HepG2 (cell line): ENCODE measurements around the gene CEBPB. TPM values are rescaled to one million over a fixed set of nuclear protein-coding genes. Genes with fewer than 3 reads are reported as not detected.
A peak's percentile ranks its signal among the peaks of the same experiment; 100 is the strongest.

Experiments
- DNMT3B ChIP-seq: conservative IDR thresholded peaks from 2 replicates; pipeline ENCODE4 v1.6.1; 2016; ENCODE audit warnings: missing biosample characterization, control low read depth
- REPIN1 ChIP-seq: sonication (generic); formaldehyde crosslinking; IDR thresholded peaks from 2 replicates; pipeline ENCODE4 v1.8.0; 2022; ENCODE audit warnings: missing genetic modification reagents, low read depth, mild to moderate bottlenecking, borderline replicate concordance
- RXRB ChIP-seq: IDR thresholded peaks from 2 replicates; pipeline ENCODE4 v1.6.1; 2016; ENCODE audit warnings: borderline replicate concordance, missing genetic modification reagents, missing compliant biosample characterization
- SNRNP70 ChIP-seq: fragments of 200-400 bp; formaldehyde crosslinking; IDR thresholded peaks from 2 replicates; pipeline ENCODE4 v1.6.1; 2017; ENCODE audit warnings: mild to moderate bottlenecking, low read depth, low read length, moderate library complexity
- SOX5 ChIP-seq: IDR thresholded peaks from 2 replicates; pipeline ENCODE4 v1.6.1; 2016; ENCODE audit warnings: borderline replicate concordance
- ZNF331 ChIP-seq: sonication (generic); formaldehyde crosslinking; IDR thresholded peaks from 2 replicates; pipeline ENCODE4 v1.4.0; 2020; ENCODE audit warnings: missing genetic modification reagents
- ZNF709 ChIP-seq: sonication (generic); formaldehyde crosslinking; IDR thresholded peaks from 2 replicates; pipeline ENCODE4 v1.5.0; 2020; ENCODE audit warnings: mild to moderate bottlenecking, missing genetic modification reagents
- ZNF713 ChIP-seq: sonication (generic); formaldehyde crosslinking; IDR thresholded peaks from 2 replicates; pipeline ENCODE4 v1.4.0; 2020; ENCODE audit warnings: mild to moderate bottlenecking, missing genetic modification reagents
- polyA plus RNA-seq, 8 experiments: library from polyadenylated mRNA; depleted of rRNA in 3 of 8; stranded (reverse) in 7 of 8; unstranded in 1 of 8; fragments of >200 nt; fragmentation: Illumina TruSeq in 4 of 8; extraction: Trizol in 4 of 8; gene quantifications; 2 replicates each; pipeline versions ENCODE4 v1.2.1 to v1.2.3, GENCODE V29; 2011 to 2016; ENCODE audit warnings: low read depth in 4 of 8, missing spikeins in 1 of 8, mixed read lengths in 1 of 8; ENCODE audit not compliant: insufficient read depth in 1 of 8
- total RNA-seq, 5 experiments: library from RNA; depleted of rRNA; stranded (reverse); fragments of >200 nt; fragmentation: Illumina TruSeq; extraction: Trizol; gene quantifications; 2 replicates each; pipeline ENCODE4 v1.2.3, GENCODE V29; 2016; ENCODE audit warnings: low read depth in 1 of 5
- TF ChIP-seq, protein P1 (sequence below), 2 experiments: sonication (generic) in 1 of 2; formaldehyde crosslinking in 1 of 2; IDR thresholded peaks; 2 replicates each; pipeline versions ENCODE4 v1.4.0 to v1.6.1; 2016 to 2020; ENCODE audit warnings: borderline replicate concordance in 1 of 2, low read depth in 1 of 2, mild to moderate bottlenecking in 1 of 2, missing genetic modification reagents in 1 of 2
- TF ChIP-seq, protein P2 (sequence below): sonication (generic); formaldehyde crosslinking; conservative IDR thresholded peaks from 2 replicates; pipeline ENCODE4 v1.4.0; 2020; ENCODE audit warnings: missing genetic modification reagents
- TF ChIP-seq, protein P3 (sequence below): sonication (generic); IDR thresholded peaks from 2 replicates; pipeline ENCODE4 v1.6.1; 2016; ENCODE audit warnings: low read depth, borderline replicate concordance

Gene CEBPB
- total and polyA plus RNA-seq, 2 of the 13 experiments (the other 11 are each of a cell fraction or from before 2014, with no cell fraction given) = 18.5 to 28.2 TPM

DNA sequence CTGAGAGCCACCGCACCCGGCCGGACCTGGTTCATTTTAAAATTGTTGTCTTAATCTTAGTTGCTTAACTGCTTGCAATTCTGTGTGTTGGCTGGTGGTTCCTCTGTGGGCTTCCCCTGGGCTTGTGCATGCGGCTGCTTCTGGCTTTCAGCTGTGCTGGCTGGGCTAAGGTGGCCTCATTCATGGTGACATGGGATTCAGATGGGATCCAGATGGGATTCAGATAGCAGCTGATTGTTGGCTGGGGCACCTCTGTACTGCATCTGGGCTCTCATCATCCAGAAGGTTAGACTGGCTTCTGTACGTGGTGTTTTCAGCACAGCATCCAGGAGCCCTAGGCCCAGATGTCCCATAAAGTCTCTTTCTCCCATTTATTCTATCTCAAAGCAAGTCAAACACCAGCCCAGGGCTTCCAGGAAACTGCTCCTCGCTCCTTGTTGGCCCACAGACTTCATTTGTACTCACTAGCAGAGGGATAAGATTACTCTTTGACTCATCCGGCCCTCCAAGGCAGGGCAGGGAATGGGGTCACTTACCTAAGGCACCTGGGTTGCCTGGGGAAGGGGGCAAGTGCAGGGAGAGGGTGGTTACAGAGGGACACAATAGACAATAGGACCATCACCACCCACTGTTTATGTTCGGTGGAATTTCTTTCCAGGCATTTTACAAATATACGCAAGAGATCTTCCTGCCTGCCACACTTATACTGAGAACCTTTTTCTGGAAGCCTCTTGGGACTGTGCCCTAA, 26.9 kb upstream of the CEBPB start (continued):
- TF ChIP-seq, protein P1, sequence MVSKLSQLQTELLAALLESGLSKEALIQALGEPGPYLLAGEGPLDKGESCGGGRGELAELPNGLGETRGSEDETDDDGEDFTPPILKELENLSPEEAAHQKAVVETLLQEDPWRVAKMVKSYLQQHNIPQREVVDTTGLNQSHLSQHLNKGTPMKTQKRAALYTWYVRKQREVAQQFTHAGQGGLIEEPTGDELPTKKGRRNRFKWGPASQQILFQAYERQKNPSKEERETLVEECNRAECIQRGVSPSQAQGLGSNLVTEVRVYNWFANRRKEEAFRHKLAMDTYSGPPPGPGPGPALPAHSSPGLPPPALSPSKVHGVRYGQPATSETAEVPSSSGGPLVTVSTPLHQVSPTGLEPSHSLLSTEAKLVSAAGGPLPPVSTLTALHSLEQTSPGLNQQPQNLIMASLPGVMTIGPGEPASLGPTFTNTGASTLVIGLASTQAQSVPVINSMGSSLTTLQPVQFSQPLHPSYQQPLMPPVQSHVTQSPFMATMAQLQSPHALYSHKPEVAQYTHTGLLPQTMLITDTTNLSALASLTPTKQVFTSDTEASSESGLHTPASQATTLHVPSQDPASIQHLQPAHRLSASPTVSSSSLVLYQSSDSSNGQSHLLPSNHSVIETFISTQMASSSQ (IDR thresholded peaks at IDR 0.05; ENCODE audit: low read depth) = no peak
- TF ChIP-seq, protein P1 (CRISPR knock-in tag; IDR thresholded peaks at IDR 0.05; ENCODE audit: borderline replicate concordance) = no peak
- TF ChIP-seq, protein P2, sequence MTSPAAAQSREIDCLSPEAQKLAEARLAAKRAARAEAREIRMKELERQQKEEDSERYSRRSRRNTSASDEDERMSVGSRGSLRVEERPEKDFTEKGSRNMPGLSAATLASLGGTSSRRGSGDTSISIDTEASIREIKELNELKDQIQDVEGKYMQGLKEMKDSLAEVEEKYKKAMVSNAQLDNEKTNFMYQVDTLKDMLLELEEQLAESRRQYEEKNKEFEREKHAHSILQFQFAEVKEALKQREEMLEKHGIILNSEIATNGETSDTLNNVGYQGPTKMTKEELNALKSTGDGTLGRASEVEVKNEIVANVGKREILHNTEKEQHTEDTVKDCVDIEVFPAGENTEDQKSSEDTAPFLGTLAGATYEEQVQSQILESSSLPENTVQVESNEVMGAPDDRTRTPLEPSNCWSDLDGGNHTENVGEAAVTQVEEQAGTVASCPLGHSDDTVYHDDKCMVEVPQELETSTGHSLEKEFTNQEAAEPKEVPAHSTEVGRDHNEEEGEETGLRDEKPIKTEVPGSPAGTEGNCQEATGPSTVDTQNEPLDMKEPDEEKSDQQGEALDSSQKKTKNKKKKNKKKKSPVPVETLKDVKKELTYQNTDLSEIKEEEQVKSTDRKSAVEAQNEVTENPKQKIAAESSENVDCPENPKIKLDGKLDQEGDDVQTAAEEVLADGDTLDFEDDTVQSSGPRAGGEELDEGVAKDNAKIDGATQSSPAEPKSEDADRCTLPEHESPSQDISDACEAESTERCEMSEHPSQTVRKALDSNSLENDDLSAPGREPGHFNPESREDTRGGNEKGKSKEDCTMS (CRISPR knock-in tag) = no peak
- TF ChIP-seq ZNF713 (CRISPR knock-in tag) (no peak), DNMT3B (CRISPR knock-in tag) (0 out of 2 replicates have a peak, but pooled peaks have one; percentile 41), ZNF709 (no peak), ZNF331 (CRISPR knock-in tag) (no peak), REPIN1 (no peak), SOX5 (CRISPR knock-in tag) (peak; percentile 83; the same call in 1 of the 2 replicates), RXRB (CRISPR knock-in tag) (no peak), SNRNP70 (no peak)
- TF ChIP-seq, protein P3, sequence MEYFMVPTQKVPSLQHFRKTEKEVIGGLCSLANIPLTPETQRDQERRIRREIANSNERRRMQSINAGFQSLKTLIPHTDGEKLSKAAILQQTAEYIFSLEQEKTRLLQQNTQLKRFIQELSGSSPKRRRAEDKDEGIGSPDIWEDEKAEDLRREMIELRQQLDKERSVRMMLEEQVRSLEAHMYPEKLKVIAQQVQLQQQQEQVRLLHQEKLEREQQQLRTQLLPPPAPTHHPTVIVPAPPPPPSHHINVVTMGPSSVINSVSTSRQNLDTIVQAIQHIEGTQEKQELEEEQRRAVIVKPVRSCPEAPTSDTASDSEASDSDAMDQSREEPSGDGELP = peak; percentile 24; the same call in 1 of the 2 replicates
